ENCODE measurements around the gene MGMT.

The MGMT gene

GRCh38 chr10:129702605-129703004 lies 235.6 kb downstream of the MGMT start:
- Histone ChIP-seq H3K9me2 (replicated peaks; ENCODE audit: insufficient read depth, low read length) (no peaks in the 10 kb centered on the region), H2AFZ (ENCODE audit: low read length) (no peak overlapping the region), H3F3A (ENCODE audit: insufficient read depth, low read length) (no peaks in the 10 kb centered on the region), H3K4me1 (ENCODE audit: low read length) (no peaks in the 10 kb centered on the region), H3K4me2 (ENCODE audit: low read depth, low read length) (no peak overlapping the region), H3K9ac (ENCODE audit: low read length) (no peak overlapping the region), H3K9me3 (replicated peaks; ENCODE audit: insufficient read depth, low read length) (no peaks in the 10 kb centered on the region), H3K27me3 (replicated peaks; ENCODE audit: insufficient read depth, low read length) (no peaks in the 10 kb centered on the region), H3K4me3 (ENCODE audit: low read length) (no peak overlapping the region), H4K20me1 (ENCODE audit: insufficient read depth, low read length) (no peaks in the 10 kb centered on the region), H3K27ac (ENCODE audit: low read length) (no peak overlapping the region), H3K79me2 (ENCODE audit: low read length) (no peaks in the 10 kb centered on the region), H3K36me3 (replicated peaks; ENCODE audit: insufficient read depth, low read length) (no peaks in the 10 kb centered on the region)
- DNase-seq: no peak
- no peak for TF ChIP-seq EZH2 (optimal IDR thresholded peaks at IDR 0.05; ENCODE audit: low read depth, low read length)
- TF ChIP-seq EZH2phosphoT487 (IDR thresholded peaks at IDR 0.05; ENCODE audit: low read length): no peak
- TF ChIP-seq, protein P1, sequence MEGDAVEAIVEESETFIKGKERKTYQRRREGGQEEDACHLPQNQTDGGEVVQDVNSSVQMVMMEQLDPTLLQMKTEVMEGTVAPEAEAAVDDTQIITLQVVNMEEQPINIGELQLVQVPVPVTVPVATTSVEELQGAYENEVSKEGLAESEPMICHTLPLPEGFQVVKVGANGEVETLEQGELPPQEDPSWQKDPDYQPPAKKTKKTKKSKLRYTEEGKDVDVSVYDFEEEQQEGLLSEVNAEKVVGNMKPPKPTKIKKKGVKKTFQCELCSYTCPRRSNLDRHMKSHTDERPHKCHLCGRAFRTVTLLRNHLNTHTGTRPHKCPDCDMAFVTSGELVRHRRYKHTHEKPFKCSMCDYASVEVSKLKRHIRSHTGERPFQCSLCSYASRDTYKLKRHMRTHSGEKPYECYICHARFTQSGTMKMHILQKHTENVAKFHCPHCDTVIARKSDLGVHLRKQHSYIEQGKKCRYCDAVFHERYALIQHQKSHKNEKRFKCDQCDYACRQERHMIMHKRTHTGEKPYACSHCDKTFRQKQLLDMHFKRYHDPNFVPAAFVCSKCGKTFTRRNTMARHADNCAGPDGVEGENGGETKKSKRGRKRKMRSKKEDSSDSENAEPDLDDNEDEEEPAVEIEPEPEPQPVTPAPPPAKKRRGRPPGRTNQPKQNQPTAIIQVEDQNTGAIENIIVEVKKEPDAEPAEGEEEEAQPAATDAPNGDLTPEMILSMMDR (IDR thresholded peaks at IDR 0.05; ENCODE audit: low read length): no peak

DNA sequence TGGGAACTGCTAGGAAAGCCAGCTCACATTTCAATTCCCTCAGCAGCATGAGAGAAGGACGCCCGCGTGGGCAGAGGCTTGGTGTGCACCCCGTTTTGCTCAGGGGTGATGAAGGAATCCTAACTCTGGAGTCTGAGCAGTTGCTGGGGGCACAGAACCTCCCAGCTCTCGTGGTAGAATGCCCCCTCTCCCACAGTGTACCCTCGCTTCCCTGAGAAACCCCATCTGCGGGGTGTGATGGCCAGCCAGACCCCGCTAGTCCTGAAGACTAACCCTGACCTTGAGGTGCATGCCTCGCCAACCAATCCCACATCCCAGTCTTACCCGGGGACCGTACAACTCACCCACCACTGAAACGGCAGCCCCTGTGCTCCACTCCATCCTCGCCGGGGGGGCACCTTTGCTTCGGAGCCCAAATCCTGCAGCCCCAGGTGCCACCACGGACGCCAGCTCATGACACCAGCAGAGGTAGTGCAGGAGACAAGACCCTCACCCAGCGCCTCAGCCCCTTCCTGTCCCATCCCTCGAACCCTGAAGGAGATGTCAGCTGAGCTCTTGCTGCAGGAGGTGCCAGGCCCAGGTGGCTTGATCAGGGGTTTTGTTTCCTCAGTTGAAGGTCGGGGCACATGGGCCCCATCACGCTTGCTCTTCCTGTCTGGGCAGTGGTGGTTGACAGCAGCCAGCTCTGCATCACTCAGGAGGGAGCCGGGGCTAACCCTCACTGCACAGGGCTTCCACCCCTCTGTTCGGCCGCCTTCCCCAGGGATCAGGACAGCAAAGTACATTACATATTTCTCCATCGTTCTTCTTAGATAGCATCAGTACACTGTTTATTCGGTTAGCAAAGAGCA lies 236.5 kb downstream of the MGMT start:
- Histone ChIP-seq H3K79me2 (ENCODE audit: low read length) (no peaks in the 10 kb centered on the region), H3K9me3 (replicated peaks; ENCODE audit: insufficient read depth, low read length) (no peaks in the 10 kb centered on the region), H4K20me1 (ENCODE audit: insufficient read depth, low read length) (no peaks in the 10 kb centered on the region), H3K36me3 (replicated peaks; ENCODE audit: insufficient read depth, low read length) (no peaks in the 10 kb centered on the region), H3K27ac (ENCODE audit: low read length) (no peak overlapping the region), H3K9ac (ENCODE audit: low read length) (no peak overlapping the region), H3K9me2 (replicated peaks; ENCODE audit: insufficient read depth, low read length) (no peaks in the 10 kb centered on the region), H3K4me1 (ENCODE audit: low read length) (no peaks in the 10 kb centered on the region), H2AFZ (ENCODE audit: low read length) (no peak overlapping the region), H3K27me3 (replicated peaks; ENCODE audit: insufficient read depth, low read length) (no peaks in the 10 kb centered on the region), H3F3A (ENCODE audit: insufficient read depth, low read length) (no peaks in the 10 kb centered on the region), H3K4me2 (ENCODE audit: low read depth, low read length) (no peak overlapping the region), H3K4me3 (ENCODE audit: low read length) (no peak overlapping the region)
- no peak for DNase-seq
- TF ChIP-seq, protein P1 (IDR thresholded peaks at IDR 0.05; ENCODE audit: low read length): no peak
- TF ChIP-seq EZH2phosphoT487 (IDR thresholded peaks at IDR 0.05; ENCODE audit: low read length): no peak
- no peak for TF ChIP-seq EZH2 (optimal IDR thresholded peaks at IDR 0.05; ENCODE audit: low read depth, low read length)

DNA sequence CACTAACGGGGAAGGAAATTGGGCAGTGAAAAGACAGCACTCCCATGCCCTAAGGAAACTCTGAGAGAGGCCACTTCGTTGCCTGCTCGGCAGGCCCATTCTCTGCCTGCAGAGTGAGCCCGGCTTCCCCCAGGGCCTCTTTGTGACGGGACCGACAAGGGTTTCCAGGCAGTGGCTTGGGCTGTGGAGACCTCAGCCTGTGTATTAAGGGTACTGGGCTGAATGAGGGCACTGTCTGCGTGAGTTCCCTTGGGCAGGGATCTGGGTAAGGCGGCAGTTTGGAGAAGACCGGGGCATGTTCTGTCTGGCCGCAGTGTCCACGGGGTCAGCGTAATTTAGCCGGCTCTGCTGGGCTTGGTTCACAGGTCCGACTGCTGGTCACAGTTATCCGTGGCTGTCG lies 237.2 kb downstream of the MGMT start:
- no peak overlapping the region for H3K4me2 ChIP-seq (ENCODE audit: low read depth, low read length)
- TF ChIP-seq, protein P1 (IDR thresholded peaks at IDR 0.05; ENCODE audit: low read length): no peak
- TF ChIP-seq EZH2phosphoT487 (IDR thresholded peaks at IDR 0.05; ENCODE audit: low read length) (no peak), EZH2 (optimal IDR thresholded peaks at IDR 0.05; ENCODE audit: low read depth, low read length) (no peak)
- no peaks in the 10 kb centered on the region for H3K4me1 ChIP-seq (ENCODE audit: low read length)
- H2AFZ ChIP-seq (ENCODE audit: low read length): no peak overlapping the region
- no peak overlapping the region for H3K27ac ChIP-seq (ENCODE audit: low read length)
- no peaks in the 10 kb centered on the region for H4K20me1 ChIP-seq (ENCODE audit: insufficient read depth, low read length)
- H3K9me2 ChIP-seq (replicated peaks; ENCODE audit: insufficient read depth, low read length): no peaks in the 10 kb centered on the region
- H3K9me3 ChIP-seq (replicated peaks; ENCODE audit: insufficient read depth, low read length): no peaks in the 10 kb centered on the region
- no peak overlapping the region for H3K9ac ChIP-seq (ENCODE audit: low read length)
- no peaks in the 10 kb centered on the region for H3K79me2 ChIP-seq (ENCODE audit: low read length)
- H3K4me3 ChIP-seq (ENCODE audit: low read length): no peak overlapping the region
- H3K27me3 ChIP-seq (replicated peaks; ENCODE audit: insufficient read depth, low read length): no peaks in the 10 kb centered on the region
- H3F3A ChIP-seq (ENCODE audit: insufficient read depth, low read length): no peaks in the 10 kb centered on the region
- H3K36me3 ChIP-seq (replicated peaks; ENCODE audit: insufficient read depth, low read length): no peaks in the 10 kb centered on the region
- no peak for DNase-seq
